Testis (tissue), 2 donors: Measurements from ENCODE around the gene ENPEP.

Experiments used
- POLR2A ChIP-seq: fragments of 450-650 bp; IDR thresholded peaks from one replicate; pipeline ENCODE4 v1.6.1; 2017; ENCODE audit warnings: antibody characterized with exemption, mild to moderate bottlenecking, moderate library complexity
- TF ChIP-seq, protein P1 (sequence below), 3 experiments: fragments of 450-650 bp in 2 of 3; fragments of 200-600 bp in 1 of 3; sonication (generic) in 1 of 3; IDR thresholded peaks; one replicate each; pipeline ENCODE4 v1.5.1; 2016 to 2019; ENCODE audit warnings: antibody characterized with exemption in 3 of 3, mild to moderate bottlenecking in 2 of 3, moderate library complexity in 1 of 3

DNA sequence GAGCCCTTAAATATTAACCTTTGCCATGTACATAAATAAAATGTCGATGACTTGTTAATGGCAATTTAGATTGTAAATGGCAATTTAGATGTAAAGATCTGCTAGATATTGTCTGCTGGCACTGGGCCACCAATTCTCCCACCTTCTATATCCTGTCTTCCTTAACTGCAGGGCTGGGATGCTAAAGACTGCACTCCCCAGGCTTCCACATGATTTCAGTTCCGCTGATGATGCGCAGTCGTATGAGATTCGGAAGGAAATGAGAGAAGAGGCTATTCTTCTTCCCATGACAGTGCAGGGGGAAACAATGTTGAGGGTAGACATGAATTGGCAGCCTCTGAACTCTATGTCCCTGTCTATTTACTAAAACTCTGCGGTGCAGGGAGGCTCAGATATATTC lies 91.3 kb downstream of the ENPEP start:
- TF ChIP-seq, protein P1, sequence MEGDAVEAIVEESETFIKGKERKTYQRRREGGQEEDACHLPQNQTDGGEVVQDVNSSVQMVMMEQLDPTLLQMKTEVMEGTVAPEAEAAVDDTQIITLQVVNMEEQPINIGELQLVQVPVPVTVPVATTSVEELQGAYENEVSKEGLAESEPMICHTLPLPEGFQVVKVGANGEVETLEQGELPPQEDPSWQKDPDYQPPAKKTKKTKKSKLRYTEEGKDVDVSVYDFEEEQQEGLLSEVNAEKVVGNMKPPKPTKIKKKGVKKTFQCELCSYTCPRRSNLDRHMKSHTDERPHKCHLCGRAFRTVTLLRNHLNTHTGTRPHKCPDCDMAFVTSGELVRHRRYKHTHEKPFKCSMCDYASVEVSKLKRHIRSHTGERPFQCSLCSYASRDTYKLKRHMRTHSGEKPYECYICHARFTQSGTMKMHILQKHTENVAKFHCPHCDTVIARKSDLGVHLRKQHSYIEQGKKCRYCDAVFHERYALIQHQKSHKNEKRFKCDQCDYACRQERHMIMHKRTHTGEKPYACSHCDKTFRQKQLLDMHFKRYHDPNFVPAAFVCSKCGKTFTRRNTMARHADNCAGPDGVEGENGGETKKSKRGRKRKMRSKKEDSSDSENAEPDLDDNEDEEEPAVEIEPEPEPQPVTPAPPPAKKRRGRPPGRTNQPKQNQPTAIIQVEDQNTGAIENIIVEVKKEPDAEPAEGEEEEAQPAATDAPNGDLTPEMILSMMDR (IDR thresholded peaks at IDR 0.05) = no peak
- TF ChIP-seq POLR2A = no peak
